ENCODE results near the gene TBC1D22A. TPM values are rescaled to one million over a fixed set of nuclear protein-coding genes. Genes with fewer than 3 reads are reported as not detected.

The TBC1D22A gene
- total RNA-seq, 3 donors from 2014 or later, result 19.0 to 23.6 (median 23.6) TPM

GRCh38 chr22:47151490-47151889, 389.0 kb downstream of the TBC1D22A start:
- DNase-seq (ENCODE audit: low spot score in 2 of 2), result no peak
- peaks cover 4 to 8% of the 10 kb centered on the region in 2 donors for H3K9me3 ChIP-seq
- H3K27ac ChIP-seq, result no peak overlapping the region
- intact Hi-C loops (cut with DNase I; ENCODE audit: low total_unique reads), result no loop called here
- TF ChIP-seq CTCF (IDR thresholded peaks at IDR 0.05) (no peak), POLR2A (IDR thresholded peaks at IDR 0.05) (no peak)
- no peaks in the 10 kb centered on the region for H3K4me1 ChIP-seq
- H3K27me3 ChIP-seq, result no peaks in the 10 kb centered on the region
- no peaks in the 10 kb centered on the region for H3K36me3 ChIP-seq
- no peak overlapping the region for H3K4me3 ChIP-seq

GRCh38 chr22:47152236-47152635, 389.8 kb downstream of the TBC1D22A start:
- no peak overlapping the region for H3K4me3 ChIP-seq
- no peak overlapping the region for H3K27ac ChIP-seq
- peaks cover 4 to 8% of the 10 kb centered on the region in 2 donors for H3K9me3 ChIP-seq
- H3K27me3 ChIP-seq, result no peaks in the 10 kb centered on the region
- DNase-seq (ENCODE audit: low spot score in 2 of 2), result no peak
- no peaks in the 10 kb centered on the region for H3K36me3 ChIP-seq
- intact Hi-C loops (cut with DNase I; ENCODE audit: low total_unique reads), result no loop called here
- TF ChIP-seq CTCF (IDR thresholded peaks at IDR 0.05) (no peak), POLR2A (IDR thresholded peaks at IDR 0.05) (no peak), POLR2AphosphoS5 (IDR thresholded peaks at IDR 0.05) (no peak)
- H3K4me1 ChIP-seq, result no peaks in the 10 kb centered on the region

GRCh38 chr22:47152938-47153337, 390.5 kb downstream of the TBC1D22A start:
- no peak for DNase-seq (ENCODE audit: low spot score in 2 of 2)
- no peak for TF ChIP-seq POLR2A (IDR thresholded peaks at IDR 0.05)
- no peak for TF ChIP-seq POLR2AphosphoS5 (IDR thresholded peaks at IDR 0.05)
- Histone ChIP-seq H3K27me3 (no peaks in the 10 kb centered on the region), H3K27ac (no peak overlapping the region), H3K4me1 (no peaks in the 10 kb centered on the region), H3K4me3 (no peak overlapping the region), H3K36me3 (no peaks in the 10 kb centered on the region), H3K9me3 (peaks cover 4 to 8% of the 10 kb centered on the region in 2 donors)
- intact Hi-C loops (cut with DNase I; ENCODE audit: low total_unique reads), result no loop called here

GRCh38 chr22:47153854-47154525, 391.5 kb downstream of the TBC1D22A start:
- no peak for DNase-seq (ENCODE audit: low spot score in 2 of 2)
- Histone ChIP-seq H3K4me3 (peak overlapping the region in 2 of 3 donors; percentile 36 to 58), H3K4me1 (no peaks in the 10 kb centered on the region), H3K36me3 (no peaks in the 10 kb centered on the region), H3K27ac (no peak overlapping the region), H3K27me3 (no peaks in the 10 kb centered on the region), H3K9me3 (peaks cover 4 to 8% of the 10 kb centered on the region in 2 donors)
- no peak for TF ChIP-seq POLR2A (IDR thresholded peaks at IDR 0.05)
- TF ChIP-seq CTCF (IDR thresholded peaks at IDR 0.05), result no peak
- TF ChIP-seq POLR2AphosphoS5 (IDR thresholded peaks at IDR 0.05), result no peak
- intact Hi-C loops (cut with DNase I; ENCODE audit: low total_unique reads), result no loop called here

GRCh38 chr22:47154621-47155081, 392.2 kb downstream of the TBC1D22A start:
- intact Hi-C loops (cut with DNase I; ENCODE audit: low total_unique reads), result no loop called here
- peak overlapping the region; percentile 8 to 58 (median 36) for H3K4me3 ChIP-seq
- H3K27me3 ChIP-seq, result no peaks in the 10 kb centered on the region
- peak overlapping the region in 1 of 2 donors; percentile 30 for H3K27ac ChIP-seq
- no peak for TF ChIP-seq POLR2AphosphoS5 (IDR thresholded peaks at IDR 0.05)
- TF ChIP-seq POLR2A (IDR thresholded peaks at IDR 0.05), result no peak
- TF ChIP-seq CTCF (IDR thresholded peaks at IDR 0.05), result no peak
- no peaks in the 10 kb centered on the region for H3K4me1 ChIP-seq
- peak in 1 of 2 donors; percentile 50 for DNase-seq (ENCODE audit: low spot score in 2 of 2)
- H3K9me3 ChIP-seq, result peaks cover 4 to 8% of the 10 kb centered on the region in 2 donors
- H3K36me3 ChIP-seq, result no peaks in the 10 kb centered on the region
